ENCODE data around the gene ADIG.

ADIG gene

DNA sequence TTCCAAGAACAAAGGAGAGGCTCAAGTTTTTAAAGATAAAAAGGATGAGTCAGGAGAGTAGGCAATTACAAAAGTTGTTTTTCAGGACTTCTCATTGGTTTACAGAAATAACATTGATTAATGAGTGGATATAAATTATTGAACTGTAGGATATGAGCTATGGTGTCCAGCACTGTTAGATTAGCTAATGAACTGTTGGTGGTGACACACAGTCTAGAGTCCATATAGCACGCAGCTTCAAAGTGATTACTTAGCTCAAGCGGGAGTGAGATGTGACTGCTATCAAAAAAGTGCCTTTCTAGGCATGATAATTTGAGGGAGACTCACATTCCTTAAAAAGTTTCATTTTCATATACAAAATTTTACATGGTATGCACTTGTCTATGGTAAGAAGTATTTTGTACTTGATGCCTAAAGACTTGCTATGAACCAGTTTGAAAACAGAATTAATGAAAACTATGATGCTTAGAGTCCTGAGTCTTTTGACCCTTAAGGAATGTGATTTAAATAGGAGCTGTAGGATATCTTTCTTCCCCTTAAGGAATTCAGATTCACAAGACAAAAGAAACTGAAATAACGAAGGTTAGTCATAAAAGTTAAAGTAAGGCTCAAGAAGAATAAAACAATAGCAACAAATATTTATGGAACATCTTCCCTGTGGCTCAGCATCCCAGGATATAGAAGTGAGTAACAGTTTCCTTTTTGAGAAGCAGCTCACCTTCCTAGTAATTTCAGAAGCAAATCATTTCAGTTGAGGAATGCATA lies 22.2 kb upstream of the ADIG start:
- TF ChIP-seq SUZ12 (IDR thresholded peaks at IDR 0.05; ENCODE audit: extremely low read depth, insufficient read depth, insufficient read length), result no peak
- no peak for TF ChIP-seq ZNF274 (IDR thresholded peaks at IDR 0.05; ENCODE audit: low read depth, low read length)
- no peak for TF ChIP-seq YY1 (IDR thresholded peaks at IDR 0.05; ENCODE audit: insufficient read depth, insufficient read length)
- H3K4me3 ChIP-seq (ENCODE audit: insufficient read length, low read depth), result no peak overlapping the region
- H3K4me1 ChIP-seq (ENCODE audit: insufficient read depth, insufficient read length), result no peaks in the 10 kb centered on the region
- H3K27me3 ChIP-seq (ENCODE audit: insufficient read depth, insufficient read length), result no peaks in the 10 kb centered on the region
- DNase-seq (ENCODE audit: low read depth, low spot score), result no peak
- no peaks in the 10 kb centered on the region for H3K9me3 ChIP-seq (ENCODE audit: insufficient read depth, low read length)
- H3K9ac ChIP-seq (ENCODE audit: insufficient read length, low read depth), result no peak overlapping the region
- peaks cover 88% of the 10 kb centered on the region for H3K36me3 ChIP-seq (ENCODE audit: insufficient read depth, insufficient read length, low read length)

DNA sequence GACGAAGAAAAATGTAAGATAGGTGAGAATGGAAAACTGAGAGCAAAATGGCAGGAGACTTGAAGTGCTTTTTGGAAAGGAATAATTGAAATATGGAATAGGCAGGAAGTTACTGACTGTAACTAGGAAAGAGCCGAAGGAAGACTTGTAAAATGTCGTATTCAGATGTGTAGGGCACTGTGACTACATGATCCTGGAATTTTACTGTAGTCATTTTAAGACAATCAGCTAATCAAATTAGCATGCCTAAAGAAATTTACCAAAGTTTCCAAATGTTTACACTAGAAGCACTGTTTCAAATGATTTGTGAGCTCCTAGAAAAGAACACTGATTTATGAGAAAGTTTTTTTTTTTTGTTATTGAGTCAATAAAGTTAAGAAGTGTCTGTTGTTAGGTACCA lies 21.2 kb upstream of the ADIG start:
- no peaks in the 10 kb centered on the region for H3K27me3 ChIP-seq (ENCODE audit: insufficient read depth, insufficient read length)
- H3K36me3 ChIP-seq (ENCODE audit: insufficient read depth, insufficient read length, low read length), result peaks cover 88% of the 10 kb centered on the region
- no peaks in the 10 kb centered on the region for H3K4me1 ChIP-seq (ENCODE audit: insufficient read depth, insufficient read length)
- TF ChIP-seq ZNF274 (IDR thresholded peaks at IDR 0.05; ENCODE audit: low read depth, low read length) (no peak), YY1 (IDR thresholded peaks at IDR 0.05; ENCODE audit: insufficient read depth, insufficient read length) (no peak), SUZ12 (IDR thresholded peaks at IDR 0.05; ENCODE audit: extremely low read depth, insufficient read depth, insufficient read length) (no peak)
- no peak for DNase-seq (ENCODE audit: low read depth, low spot score)
- H3K4me3 ChIP-seq (ENCODE audit: insufficient read length, low read depth), result no peak overlapping the region
- H3K9me3 ChIP-seq (ENCODE audit: insufficient read depth, low read length), result no peaks in the 10 kb centered on the region
- no peak overlapping the region for H3K9ac ChIP-seq (ENCODE audit: insufficient read length, low read depth)

DNA sequence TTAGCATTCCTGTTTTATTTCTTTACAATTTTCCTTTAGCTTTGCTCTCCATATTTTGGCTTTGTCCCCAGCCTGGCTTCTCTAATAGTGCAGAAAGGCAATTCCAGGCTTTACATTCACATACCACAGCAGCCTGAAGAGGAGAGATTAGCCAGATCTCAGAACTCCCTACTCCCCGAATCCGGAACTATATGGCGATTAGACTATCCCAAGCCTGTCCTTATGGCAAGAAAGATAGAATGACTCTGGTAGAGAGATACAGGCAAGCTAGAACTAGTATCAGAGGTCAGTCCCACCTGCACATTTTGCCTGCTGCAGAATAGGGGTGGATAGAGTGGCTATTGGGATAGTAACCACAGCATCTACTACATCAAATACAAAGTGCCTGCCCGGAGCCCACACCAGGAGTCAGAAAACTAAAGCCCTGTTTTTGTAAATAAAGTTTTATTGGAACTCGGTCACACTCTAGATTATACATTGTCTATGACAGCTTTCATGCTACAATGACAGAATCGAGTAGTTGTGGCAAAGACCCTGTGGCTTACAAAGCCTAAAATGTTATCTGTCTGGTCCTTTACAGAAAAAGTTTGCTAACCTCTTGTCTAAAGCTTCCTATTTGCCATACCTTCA lies 17.1 kb upstream of the ADIG start:
- H3K9ac ChIP-seq (ENCODE audit: insufficient read length, low read depth), result no peak overlapping the region
- no peaks in the 10 kb centered on the region for H3K27me3 ChIP-seq (ENCODE audit: insufficient read depth, insufficient read length)
- H3K36me3 ChIP-seq (ENCODE audit: insufficient read depth, insufficient read length, low read length), result peaks cover 87% of the 10 kb centered on the region
- H3K4me3 ChIP-seq (ENCODE audit: insufficient read length, low read depth), result no peak overlapping the region
- H3K4me1 ChIP-seq (ENCODE audit: insufficient read depth, insufficient read length), result no peaks in the 10 kb centered on the region
- DNase-seq (ENCODE audit: low read depth, low spot score), result no peak
- TF ChIP-seq SUZ12 (IDR thresholded peaks at IDR 0.05; ENCODE audit: extremely low read depth, insufficient read depth, insufficient read length), result no peak
- no peaks in the 10 kb centered on the region for H3K9me3 ChIP-seq (ENCODE audit: insufficient read depth, low read length)

DNA sequence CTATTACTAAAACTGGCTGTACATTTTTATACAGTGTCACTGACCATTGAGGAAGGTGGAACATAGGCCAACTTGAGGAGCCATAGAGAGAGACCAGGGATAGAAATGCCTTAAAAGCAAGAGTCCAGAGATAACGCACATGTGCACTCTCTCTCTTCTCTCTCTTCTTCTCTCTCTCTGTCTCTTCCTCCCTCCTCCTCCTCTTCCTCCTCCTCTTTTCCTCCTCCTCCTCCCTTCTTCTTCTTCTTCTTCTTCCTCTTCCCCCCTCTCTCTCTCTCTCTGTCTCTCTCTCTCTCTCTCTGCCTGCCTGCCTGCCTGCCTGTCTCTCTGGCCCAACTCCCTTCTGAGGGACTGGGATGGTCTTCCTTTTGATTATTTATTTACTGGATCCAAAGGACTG lies 16.3 kb upstream of the ADIG start:
- no peaks in the 10 kb centered on the region for H3K27me3 ChIP-seq (ENCODE audit: insufficient read depth, insufficient read length)
- H3K9me3 ChIP-seq (ENCODE audit: insufficient read depth, low read length), result no peaks in the 10 kb centered on the region
- DNase-seq (ENCODE audit: low read depth, low spot score), result no peak
- no peak overlapping the region for H3K4me3 ChIP-seq (ENCODE audit: insufficient read length, low read depth)
- H3K9ac ChIP-seq (ENCODE audit: insufficient read length, low read depth), result no peak overlapping the region
- TF ChIP-seq YY1 (IDR thresholded peaks at IDR 0.05; ENCODE audit: insufficient read depth, insufficient read length) (no peak), ZNF274 (IDR thresholded peaks at IDR 0.05; ENCODE audit: low read depth, low read length) (no peak), SUZ12 (IDR thresholded peaks at IDR 0.05; ENCODE audit: extremely low read depth, insufficient read depth, insufficient read length) (no peak)
- H3K4me1 ChIP-seq (ENCODE audit: insufficient read depth, insufficient read length), result no peaks in the 10 kb centered on the region
- H3K36me3 ChIP-seq (ENCODE audit: insufficient read depth, insufficient read length, low read length), result peaks cover 86% of the 10 kb centered on the region

DNA sequence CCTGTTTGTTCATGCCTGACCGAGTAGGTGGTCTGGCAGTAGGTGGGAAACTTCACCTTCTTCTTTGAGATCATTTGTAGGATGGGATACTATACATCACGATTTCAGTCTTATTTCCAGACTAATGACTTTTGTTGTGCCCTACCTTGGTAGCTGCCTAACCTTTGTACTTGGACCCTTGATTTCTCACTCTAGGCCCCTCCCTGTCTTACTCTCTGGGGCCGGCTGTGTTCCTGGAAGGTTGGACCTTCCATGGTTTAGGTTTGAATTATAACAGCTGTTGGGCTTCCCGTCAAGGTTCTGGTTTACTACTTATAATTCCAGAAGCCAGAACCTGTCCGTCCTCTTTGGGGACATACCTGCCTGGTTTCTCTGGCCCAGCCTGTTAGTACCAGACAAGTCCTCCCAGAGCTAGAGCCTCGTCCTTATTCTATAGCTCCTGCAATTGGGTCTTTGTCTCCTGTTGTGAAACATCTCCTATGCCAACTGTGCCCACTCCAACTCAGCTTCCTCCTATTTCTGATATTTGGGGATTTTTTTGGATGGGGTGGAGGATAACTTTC lies 14.9 kb upstream of the ADIG start:
- Histone ChIP-seq H3K27me3 (ENCODE audit: insufficient read depth, insufficient read length) (no peaks in the 10 kb centered on the region), H3K4me3 (ENCODE audit: insufficient read length, low read depth) (no peak overlapping the region), H3K4me1 (ENCODE audit: insufficient read depth, insufficient read length) (no peaks in the 10 kb centered on the region), H3K9ac (ENCODE audit: insufficient read length, low read depth) (no peak overlapping the region), H3K9me3 (ENCODE audit: insufficient read depth, low read length) (no peaks in the 10 kb centered on the region), H3K36me3 (ENCODE audit: insufficient read depth, insufficient read length, low read length) (peaks cover 86% of the 10 kb centered on the region)
- TF ChIP-seq YY1 (IDR thresholded peaks at IDR 0.05; ENCODE audit: insufficient read depth, insufficient read length) (no peak), ZNF274 (IDR thresholded peaks at IDR 0.05; ENCODE audit: low read depth, low read length) (no peak), SUZ12 (IDR thresholded peaks at IDR 0.05; ENCODE audit: extremely low read depth, insufficient read depth, insufficient read length) (no peak)
- DNase-seq (ENCODE audit: low read depth, low spot score), result no peak

DNA sequence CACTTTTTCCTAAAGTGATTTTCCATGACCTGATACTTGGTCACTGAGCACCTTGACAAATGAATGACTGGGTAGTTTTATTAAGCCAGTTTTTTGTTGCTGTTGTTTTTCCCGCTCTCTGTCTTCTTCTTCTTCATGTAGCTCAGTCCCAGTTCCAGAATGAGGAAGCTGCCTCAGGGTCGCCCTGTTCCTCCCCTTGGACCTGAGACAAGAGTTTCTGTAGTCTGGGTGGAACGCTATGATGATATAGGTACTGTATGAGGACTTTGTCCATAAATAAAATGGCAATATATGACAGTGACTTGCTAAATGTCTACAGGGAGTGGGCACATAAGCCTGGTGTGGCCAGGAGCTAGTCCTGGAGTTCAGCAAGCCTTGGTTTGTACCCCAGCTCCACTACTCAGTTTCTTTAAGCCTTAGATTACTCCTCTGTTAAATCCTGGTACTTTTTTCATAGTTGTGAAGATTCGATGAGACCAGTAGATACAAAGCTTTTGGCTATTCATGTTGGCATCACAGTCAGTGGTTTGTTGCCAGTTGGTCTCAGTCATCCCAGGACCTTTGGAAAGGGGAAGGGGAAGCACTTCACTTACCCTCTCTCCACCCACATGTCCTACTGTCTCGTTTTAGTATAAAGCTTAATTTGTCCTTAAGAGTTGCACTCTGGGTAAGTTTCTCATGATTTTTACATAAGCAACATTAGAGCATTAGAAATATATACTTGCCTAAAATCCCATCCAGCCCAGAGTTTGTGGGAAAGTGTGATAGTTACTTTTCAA lies 11.1 kb upstream of the ADIG start:
- Histone ChIP-seq H3K4me3 (ENCODE audit: insufficient read length, low read depth) (no peak overlapping the region), H3K9ac (ENCODE audit: insufficient read length, low read depth) (no peak overlapping the region), H3K36me3 (ENCODE audit: insufficient read depth, insufficient read length, low read length) (peaks cover 86% of the 10 kb centered on the region), H3K4me1 (ENCODE audit: insufficient read depth, insufficient read length) (no peaks in the 10 kb centered on the region), H3K9me3 (ENCODE audit: insufficient read depth, low read length) (no peaks in the 10 kb centered on the region), H3K27me3 (ENCODE audit: insufficient read depth, insufficient read length) (no peaks in the 10 kb centered on the region)
- no peak for TF ChIP-seq YY1 (IDR thresholded peaks at IDR 0.05; ENCODE audit: insufficient read depth, insufficient read length)
- TF ChIP-seq SUZ12 (IDR thresholded peaks at IDR 0.05; ENCODE audit: extremely low read depth, insufficient read depth, insufficient read length), result no peak
- TF ChIP-seq ZNF274 (IDR thresholded peaks at IDR 0.05; ENCODE audit: low read depth, low read length), result no peak
- DNase-seq (ENCODE audit: low read depth, low spot score), result no peak

DNA sequence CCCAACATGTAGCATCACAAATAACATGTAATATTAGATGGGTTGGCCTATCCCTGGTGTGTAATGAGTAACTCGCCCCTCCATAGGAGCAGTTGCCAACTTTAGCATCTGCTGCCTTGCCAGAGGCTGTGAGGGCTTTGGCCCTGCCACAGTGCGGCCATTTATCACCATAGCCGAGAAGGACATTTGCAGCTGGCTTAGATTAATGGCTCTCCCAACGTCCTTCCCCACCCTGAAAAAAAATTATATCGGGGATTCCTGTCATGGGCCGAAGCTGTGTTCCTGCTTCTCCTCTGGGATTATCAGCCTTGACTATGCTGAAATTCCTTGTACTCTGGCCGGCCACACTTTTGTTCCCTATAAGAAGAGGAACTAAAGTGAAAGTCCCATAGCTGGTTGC lies 7.6 kb upstream of the ADIG start:
- H3K36me3 ChIP-seq (ENCODE audit: insufficient read depth, insufficient read length, low read length), result peaks cover 80% of the 10 kb centered on the region

More for the DNA sequence above, 7.6 kb upstream of the ADIG start:
- H3K9me3 ChIP-seq (ENCODE audit: insufficient read depth, low read length), result no peaks in the 10 kb centered on the region
- DNase-seq (ENCODE audit: low read depth, low spot score), result no peak
- H3K4me3 ChIP-seq (ENCODE audit: insufficient read length, low read depth), result no peak overlapping the region
- H3K4me1 ChIP-seq (ENCODE audit: insufficient read depth, insufficient read length), result peaks cover 2% of the 10 kb centered on the region
- no peak overlapping the region for H3K9ac ChIP-seq (ENCODE audit: insufficient read length, low read depth)
- no peak for TF ChIP-seq YY1 (IDR thresholded peaks at IDR 0.05; ENCODE audit: insufficient read depth, insufficient read length)
- TF ChIP-seq SUZ12 (IDR thresholded peaks at IDR 0.05; ENCODE audit: extremely low read depth, insufficient read depth, insufficient read length), result no peak
- TF ChIP-seq ZNF274 (IDR thresholded peaks at IDR 0.05; ENCODE audit: low read depth, low read length), result no peak
- H3K27me3 ChIP-seq (ENCODE audit: insufficient read depth, insufficient read length), result no peaks in the 10 kb centered on the region

Data from NT2/D1 (cell line).